Hepatocyte (in vitro differentiated cells): ENCODE data around the gene MTAP.

Experiments
- CTCF ChIP-seq: fragments of 200-600 bp; sonication (generic); IDR thresholded peaks from 2 replicates; pipeline ENCODE4 v1.5.1; 2016; ENCODE audit warnings: antibody characterized with exemption, mild to moderate bottlenecking; ENCODE audit not compliant: poor library complexity
- EZH2 ChIP-seq: fragments of 200-600 bp; sonication (generic); IDR thresholded peaks from 2 replicates; pipeline ENCODE4 v1.6.1; 2016; ENCODE audit warnings: antibody characterized with exemption, mild to moderate bottlenecking, borderline replicate concordance

- TF ChIP-seq CTCF (no peak), EZH2 (no peak)
These were observed 102.3 kb downstream of the MTAP start for GRCh38 chr9:21904776-21905175.
